GM18520 (cell line): ENCODE data around the gene KRT81.
"Not testable (repeated sequence)": the region's sequence is repeated elsewhere in the genome, so short reads cannot be mapped to it uniquely, and the experiment has no call there.

ENCODE experiments used
- ATAC-seq: cut with Tn5 transposase; IDR thresholded peaks from one replicate; pipeline ENCODE4 v1.9.1; 2021; ENCODE audit not compliant: unreplicated experiment

KRT81 gene

GRCh38 chr12:52300796-52301691 is 9.7 kb upstream of the KRT81 start:
- no peak for ATAC-seq

- no peak for ATAC-seq
Observed at GRCh38 chr12:52298677-52299190, 7.4 kb upstream of the KRT81 start.

GRCh38 chr12:52296572-52297215 is 5.4 kb upstream of the KRT81 start:
- ATAC-seq, result no peak

GRCh38 chr12:52295663-52296062 is 4.3 kb upstream of the KRT81 start:
- ATAC-seq, result no peak

- ATAC-seq, result no peak
Observed at GRCh38 chr12:52294803-52295202, 3.5 kb upstream of the KRT81 start.

GRCh38 chr12:52293926-52294325 is 2.6 kb upstream of the KRT81 start:
- ATAC-seq, result no peak

- not testable (repeated sequence) for ATAC-seq
Observed at GRCh38 chr12:52290483-52291134, 725 bp downstream of the KRT81 start.

GRCh38 chr12:52287816-52288805 is 3.2 kb downstream of the KRT81 start:
- not testable (repeated sequence) for ATAC-seq

GRCh38 chr12:52286857-52287785 is 4.2 kb downstream of the KRT81 start:
- ATAC-seq, result not testable (repeated sequence)

GRCh38 chr12:52285851-52286530 is 5.3 kb downstream of the KRT81 start:
- ATAC-seq, result no peak

GRCh38 chr12:52285172-52285745 is 6.1 kb downstream of the KRT81 start:
- ATAC-seq, result no peak

GRCh38 chr12:52284562-52285171 is 6.7 kb downstream of the KRT81 start:
- ATAC-seq, result no peak

GRCh38 chr12:52280796-52281560 is 10.4 kb downstream of the KRT81 start:
- ATAC-seq, result no peak

GRCh38 chr12:52280319-52280795 is 11.0 kb downstream of the KRT81 start:
- ATAC-seq, result no peak

- no peak for ATAC-seq
Observed at GRCh38 chr12:52279422-52280318, 11.7 kb downstream of the KRT81 start.
